H1 (cell line): ENCODE data around the gene RASSF10. TPM values are rescaled to one million over a fixed set of nuclear protein-coding genes. Genes with fewer than 3 reads are reported as not detected.

ENCODE experiments used
- FOSL1 ChIP-seq: IDR thresholded peaks from 2 replicates; pipeline ENCODE4 v1.6.1; 2011; ENCODE audit warnings: mild to moderate bottlenecking, low read depth, low read length, moderate library complexity; ENCODE audit not compliant: insufficient read depth
- polyA plus RNA-seq, 7 experiments: library from polyadenylated mRNA; depleted of rRNA in 3 of 7; stranded (reverse) in 5 of 7; unstranded in 2 of 7; fragments of >200 nt in 5 of 7; fragments of 200-250 nt in 2 of 7; gene quantifications; 1 replicate in 5 of 7; 2 replicates in 1 of 7; 4 replicates in 1 of 7; pipeline versions ENCODE4 v1.2.1 to v1.2.3, GENCODE V29; 2011 to 2013; ENCODE audit warnings: missing spikeins in 2 of 7, mixed read lengths in 2 of 7
- total RNA-seq: library from RNA; stranded (reverse); fragmentation: NEBNext Ultra II Directional; extraction: Animal tissue kit (Norgen Biotek cat#: 25700); gene quantifications from 2 replicates; pipeline ENCODE4 v1.2.1, GENCODE V29; 2021

Gene RASSF10
- total and polyA plus RNA-seq, 2 of the 8 experiments (the other 6 are each of a cell fraction or from before 2014, with no cell fraction given), result 0.51 to 1.8 TPM

DNA sequence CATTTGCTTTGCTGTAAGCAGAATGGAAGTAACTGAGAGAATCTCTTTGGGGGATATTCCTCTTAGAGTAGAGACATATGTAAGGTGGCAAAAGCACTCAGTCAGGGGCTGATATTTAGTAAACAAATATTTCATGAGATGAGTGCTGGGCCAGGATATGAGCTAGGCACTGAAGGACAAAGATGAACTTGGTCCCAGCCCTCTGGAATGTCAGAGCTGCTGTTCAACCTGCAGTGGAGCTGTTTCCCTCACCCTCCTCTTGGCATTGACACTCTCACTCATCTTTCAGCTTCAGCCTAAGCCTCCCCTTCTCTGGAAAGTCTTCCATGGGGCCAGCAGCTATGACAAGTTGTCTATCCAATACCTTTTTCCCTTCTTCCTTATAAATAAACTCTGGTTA is 22.2 kb downstream of the RASSF10 start (continued):
- TF ChIP-seq FOSL1, result no peak
